Neural progenitor cell (in vitro differentiated cells): Measurements from ENCODE around the gene C10orf62.

ENCODE experiments used
- EZH2 ChIP-seq: fragments of 200-600 bp; sonication (generic); IDR thresholded peaks from 2 replicates; pipeline ENCODE4 v1.6.1; 2017; ENCODE audit warnings: antibody characterized with exemption, mild to moderate bottlenecking, moderate library complexity
- EZH2phosphoT487 ChIP-seq: fragments of 200-600 bp; sonication (generic); IDR thresholded peaks from 2 replicates; pipeline ENCODE4 v1.6.1; 2017; ENCODE audit warnings: antibody characterized with exemption
- TF ChIP-seq, protein P1 (sequence below): fragments of 200-600 bp; sonication (generic); IDR thresholded peaks from 2 replicates; pipeline ENCODE4 v1.5.1; 2017; ENCODE audit warnings: antibody characterized with exemption, mild to moderate bottlenecking

DNA sequence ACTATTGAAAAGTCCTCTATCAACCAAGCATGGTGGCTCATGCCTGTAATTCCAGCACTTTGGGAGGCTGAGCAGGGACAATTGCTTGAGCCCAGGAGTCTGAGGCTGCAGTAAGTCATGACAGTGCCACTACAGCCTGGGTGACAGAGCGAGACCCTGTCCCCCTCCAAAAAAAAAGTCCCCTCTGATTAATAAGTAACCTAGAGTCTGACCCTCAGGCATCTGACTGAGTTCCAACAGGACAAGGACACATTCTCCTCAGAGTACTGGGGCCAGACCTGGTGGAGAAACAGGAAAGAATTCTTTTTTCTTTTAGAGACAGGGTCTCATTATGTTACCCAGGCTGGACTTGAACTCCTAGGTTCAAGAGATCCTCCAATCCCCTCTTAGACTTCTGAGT lies 33.8 kb downstream of the C10orf62 start:
- TF ChIP-seq, protein P1, sequence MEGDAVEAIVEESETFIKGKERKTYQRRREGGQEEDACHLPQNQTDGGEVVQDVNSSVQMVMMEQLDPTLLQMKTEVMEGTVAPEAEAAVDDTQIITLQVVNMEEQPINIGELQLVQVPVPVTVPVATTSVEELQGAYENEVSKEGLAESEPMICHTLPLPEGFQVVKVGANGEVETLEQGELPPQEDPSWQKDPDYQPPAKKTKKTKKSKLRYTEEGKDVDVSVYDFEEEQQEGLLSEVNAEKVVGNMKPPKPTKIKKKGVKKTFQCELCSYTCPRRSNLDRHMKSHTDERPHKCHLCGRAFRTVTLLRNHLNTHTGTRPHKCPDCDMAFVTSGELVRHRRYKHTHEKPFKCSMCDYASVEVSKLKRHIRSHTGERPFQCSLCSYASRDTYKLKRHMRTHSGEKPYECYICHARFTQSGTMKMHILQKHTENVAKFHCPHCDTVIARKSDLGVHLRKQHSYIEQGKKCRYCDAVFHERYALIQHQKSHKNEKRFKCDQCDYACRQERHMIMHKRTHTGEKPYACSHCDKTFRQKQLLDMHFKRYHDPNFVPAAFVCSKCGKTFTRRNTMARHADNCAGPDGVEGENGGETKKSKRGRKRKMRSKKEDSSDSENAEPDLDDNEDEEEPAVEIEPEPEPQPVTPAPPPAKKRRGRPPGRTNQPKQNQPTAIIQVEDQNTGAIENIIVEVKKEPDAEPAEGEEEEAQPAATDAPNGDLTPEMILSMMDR = no peak
- TF ChIP-seq EZH2 (no peak), EZH2phosphoT487 (no peak)
